HG02763 (cell line): ENCODE data around the gene USP37.

Experiments used
- ATAC-seq: cut with Tn5 transposase; IDR thresholded peaks from one replicate; pipeline ENCODE4 v1.9.1; 2021; ENCODE audit warnings: mild to moderate bottlenecking, moderate library complexity; ENCODE audit not compliant: unreplicated experiment

Gene USP37, protein sequence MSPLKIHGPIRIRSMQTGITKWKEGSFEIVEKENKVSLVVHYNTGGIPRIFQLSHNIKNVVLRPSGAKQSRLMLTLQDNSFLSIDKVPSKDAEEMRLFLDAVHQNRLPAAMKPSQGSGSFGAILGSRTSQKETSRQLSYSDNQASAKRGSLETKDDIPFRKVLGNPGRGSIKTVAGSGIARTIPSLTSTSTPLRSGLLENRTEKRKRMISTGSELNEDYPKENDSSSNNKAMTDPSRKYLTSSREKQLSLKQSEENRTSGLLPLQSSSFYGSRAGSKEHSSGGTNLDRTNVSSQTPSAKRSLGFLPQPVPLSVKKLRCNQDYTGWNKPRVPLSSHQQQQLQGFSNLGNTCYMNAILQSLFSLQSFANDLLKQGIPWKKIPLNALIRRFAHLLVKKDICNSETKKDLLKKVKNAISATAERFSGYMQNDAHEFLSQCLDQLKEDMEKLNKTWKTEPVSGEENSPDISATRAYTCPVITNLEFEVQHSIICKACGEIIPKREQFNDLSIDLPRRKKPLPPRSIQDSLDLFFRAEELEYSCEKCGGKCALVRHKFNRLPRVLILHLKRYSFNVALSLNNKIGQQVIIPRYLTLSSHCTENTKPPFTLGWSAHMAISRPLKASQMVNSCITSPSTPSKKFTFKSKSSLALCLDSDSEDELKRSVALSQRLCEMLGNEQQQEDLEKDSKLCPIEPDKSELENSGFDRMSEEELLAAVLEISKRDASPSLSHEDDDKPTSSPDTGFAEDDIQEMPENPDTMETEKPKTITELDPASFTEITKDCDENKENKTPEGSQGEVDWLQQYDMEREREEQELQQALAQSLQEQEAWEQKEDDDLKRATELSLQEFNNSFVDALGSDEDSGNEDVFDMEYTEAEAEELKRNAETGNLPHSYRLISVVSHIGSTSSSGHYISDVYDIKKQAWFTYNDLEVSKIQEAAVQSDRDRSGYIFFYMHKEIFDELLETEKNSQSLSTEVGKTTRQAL

DNA sequence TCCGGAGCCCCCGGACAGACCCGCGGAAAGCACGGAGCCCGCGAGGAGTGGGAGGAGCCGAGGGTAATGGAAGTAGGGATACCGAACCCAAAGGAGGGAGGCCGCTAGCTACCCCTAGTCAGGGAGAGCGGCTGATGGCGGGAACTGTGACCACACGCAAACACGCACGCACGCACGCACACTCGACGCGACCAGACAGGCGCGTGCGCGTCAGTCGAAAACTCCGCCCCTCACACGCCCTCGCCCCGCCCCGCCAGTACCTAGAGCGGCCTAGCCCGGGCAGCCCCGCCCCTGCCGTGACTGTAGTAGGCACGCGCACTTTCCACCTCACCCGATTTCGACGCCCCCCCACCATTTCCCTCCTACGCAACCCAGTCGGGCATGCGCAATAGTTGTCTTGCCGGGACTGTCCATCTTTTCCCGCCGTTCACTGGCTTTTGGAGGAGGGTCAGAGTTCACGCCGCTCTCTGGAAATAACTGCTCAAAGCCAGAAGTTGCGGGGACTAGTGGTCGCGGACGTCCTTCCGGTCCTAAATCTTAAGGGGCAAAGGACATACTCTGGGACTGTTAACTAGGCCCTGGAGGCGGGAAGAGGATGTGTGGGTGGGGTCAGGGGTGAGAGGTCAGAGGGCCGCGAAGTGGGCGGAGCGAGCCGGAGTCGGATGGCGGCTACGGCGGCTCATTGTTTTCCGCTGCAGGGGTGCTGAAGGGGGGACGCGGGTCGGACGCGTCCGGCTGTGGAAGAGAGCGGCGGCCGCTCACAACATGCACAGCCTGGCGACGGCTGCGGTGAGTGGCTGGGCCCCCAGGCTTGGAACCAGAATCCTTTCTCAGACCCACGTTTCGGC lies at the start of gene USP37, which contains the start of gene CNOT9:
Gene USP37, minus strand, starts transcription at position 162 of the 848 bp plus-strand sequence. CDS start 9,698 bp downstream, outside the sequence.
Gene CNOT9, plus strand, starts transcription at position 650 of the 848 bp plus-strand sequence. Its CDS starts 116 bp downstream, at position 766.
- ATAC-seq: peak; percentile 72

DNA sequence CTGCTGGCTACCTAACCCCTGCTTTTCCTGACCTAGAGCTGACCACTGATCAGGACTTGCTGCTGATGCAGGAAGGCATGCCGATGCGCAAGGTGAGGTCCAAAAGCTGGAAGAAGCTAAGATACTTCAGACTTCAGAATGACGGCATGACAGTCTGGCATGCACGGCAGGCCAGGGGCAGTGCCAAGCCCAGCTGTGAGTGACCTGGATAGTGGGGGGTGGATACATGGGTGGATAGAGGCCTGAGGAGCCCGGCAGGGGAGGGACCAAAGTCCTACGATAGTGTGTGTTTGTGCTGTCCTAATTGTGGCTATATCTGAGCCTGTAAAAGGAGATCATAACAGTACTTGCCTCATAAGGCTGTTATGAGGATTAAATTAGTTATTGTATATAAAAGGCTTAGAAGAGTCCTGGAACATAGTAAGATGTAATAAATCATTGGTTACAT lies 47.7 kb upstream of the USP37 start:
- ATAC-seq: no peak

DNA sequence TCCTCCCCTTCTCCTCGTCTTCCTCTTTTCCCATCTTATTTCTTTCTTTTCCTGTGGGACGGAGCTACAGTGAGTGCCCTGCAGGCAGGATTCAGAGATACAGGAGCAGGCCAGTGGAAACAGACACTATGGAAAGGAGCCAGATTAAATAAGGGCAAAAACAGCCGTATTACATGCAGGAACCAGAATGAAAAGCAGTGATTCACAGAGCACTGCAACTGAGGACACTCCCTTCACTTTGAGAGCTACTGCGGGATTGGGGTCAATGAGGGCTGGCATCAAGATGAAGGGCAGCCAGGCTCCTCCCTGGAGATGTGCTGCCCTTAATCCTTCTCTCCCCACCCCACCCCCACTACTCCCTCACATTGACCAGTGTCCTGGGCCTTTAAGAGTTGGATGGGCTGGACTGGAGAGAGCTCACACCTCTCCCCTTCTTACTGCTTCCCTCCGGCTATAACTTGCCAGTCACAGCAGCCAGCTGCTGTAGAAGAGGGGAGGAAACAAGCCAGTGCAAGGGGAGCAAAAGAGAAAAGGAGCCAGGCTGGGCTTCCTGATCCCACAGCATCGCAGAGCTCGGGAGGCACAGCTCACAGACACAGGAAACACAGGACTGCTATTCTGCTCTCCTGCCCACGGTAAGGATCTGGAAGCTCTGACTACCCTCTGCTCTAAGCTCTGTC lies 39.4 kb upstream of the USP37 start, which contains the start of gene PLCD4:
Gene PLCD4, plus strand, starts transcription at position 464 of the 680 bp plus-strand sequence. CDS start 7,841 bp downstream, outside the sequence.
- no peak for ATAC-seq

DNA sequence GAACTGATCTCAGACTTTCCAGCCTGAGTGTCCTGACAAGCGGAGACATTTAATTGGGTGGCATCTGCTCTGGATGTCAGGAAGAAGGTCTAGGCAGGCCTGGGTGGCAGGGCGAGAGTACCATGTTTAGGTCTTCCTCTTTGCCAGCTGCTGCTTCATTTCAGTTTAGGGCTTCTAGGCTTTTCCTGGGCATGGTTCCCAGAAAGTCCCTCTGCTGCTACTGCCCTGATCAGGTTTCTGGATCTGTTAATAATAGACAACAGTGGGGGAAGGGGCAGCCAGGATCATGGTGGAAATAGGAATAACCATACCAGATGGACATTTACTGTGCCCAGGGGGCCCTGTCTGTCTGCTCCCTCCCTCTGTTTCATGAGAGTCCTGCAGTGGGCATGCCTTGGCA lies 37.3 kb upstream of the USP37 start:
- no peak for ATAC-seq

DNA sequence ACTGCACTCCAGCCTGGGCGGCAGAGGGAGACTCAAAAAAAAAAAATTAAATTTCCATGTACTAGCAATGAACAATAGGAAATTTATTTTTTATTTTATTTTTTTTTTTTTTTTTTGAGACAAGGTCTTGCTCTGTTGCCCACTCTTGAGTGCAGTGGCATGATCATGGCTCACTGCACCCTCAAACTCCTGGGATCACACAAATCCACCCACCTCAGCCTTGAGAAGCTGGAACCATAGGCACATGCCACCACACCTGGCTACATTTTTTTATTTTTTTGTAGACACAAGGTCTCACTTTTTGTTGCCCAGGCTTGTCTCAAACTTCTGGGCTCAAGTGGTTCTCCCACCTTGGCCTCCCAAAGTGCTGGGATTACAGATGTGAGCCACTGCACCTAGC lies 17.4 kb upstream of the USP37 start:
- no peak for ATAC-seq

DNA sequence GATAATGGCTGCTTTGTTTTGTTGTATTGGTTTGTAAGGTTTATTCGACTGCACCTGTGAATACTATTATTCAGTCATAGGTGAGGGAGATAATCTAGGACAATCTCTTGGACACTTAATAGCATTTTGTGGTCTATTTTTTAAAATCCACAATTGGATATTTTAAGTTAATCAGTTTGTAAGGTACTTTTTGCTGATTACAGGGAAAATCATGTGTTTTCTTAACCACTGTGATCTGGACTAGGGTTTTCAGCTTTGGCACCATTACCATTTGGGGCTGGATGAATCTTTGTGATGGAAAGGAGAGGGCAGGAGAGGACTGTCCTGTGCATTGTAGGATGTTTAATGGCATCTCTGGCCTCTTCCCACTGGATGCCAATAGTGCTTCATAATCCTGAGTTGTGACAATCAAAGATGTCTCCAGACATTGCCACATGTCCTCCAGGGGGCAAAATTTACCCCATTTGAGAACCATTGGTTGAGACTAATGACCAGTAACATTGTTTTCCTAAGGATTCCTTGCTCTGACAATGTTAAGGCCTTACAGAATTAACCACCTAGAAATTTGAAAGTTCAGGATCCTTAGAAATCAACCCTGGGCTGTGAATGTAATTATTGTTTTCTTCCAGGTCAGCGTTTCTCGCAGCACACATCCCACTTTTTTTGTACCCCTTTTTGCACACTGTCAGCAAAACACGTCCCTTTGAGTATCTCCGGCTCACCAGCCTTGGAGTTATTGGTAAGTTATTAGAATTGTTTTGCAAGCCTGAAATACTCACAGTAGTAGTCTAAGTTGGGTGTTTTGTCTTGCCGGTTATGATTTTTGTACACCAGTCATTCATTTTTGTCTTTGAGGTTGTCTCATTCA lies 16.1 kb upstream of the USP37 start:
- no peak for ATAC-seq

DNA sequence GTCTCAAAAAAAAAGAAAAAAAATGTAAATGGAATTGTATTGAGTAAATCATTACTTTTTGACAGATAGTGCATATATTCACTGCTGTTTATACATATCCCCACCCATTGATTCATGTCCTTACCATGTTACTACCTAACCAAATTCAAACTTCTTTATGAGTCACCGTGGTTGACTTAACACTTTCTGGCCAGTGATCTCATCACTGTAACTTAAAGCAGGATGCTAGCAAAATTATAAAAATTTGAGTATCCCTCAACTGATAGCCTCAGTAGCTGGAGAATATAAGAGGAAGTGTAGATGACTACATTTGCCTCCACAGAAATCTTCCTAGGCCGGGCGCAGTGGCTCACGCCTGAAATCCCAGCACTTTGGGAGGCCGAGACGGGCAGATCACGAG lies 13.9 kb upstream of the USP37 start:
- no peak for ATAC-seq

DNA sequence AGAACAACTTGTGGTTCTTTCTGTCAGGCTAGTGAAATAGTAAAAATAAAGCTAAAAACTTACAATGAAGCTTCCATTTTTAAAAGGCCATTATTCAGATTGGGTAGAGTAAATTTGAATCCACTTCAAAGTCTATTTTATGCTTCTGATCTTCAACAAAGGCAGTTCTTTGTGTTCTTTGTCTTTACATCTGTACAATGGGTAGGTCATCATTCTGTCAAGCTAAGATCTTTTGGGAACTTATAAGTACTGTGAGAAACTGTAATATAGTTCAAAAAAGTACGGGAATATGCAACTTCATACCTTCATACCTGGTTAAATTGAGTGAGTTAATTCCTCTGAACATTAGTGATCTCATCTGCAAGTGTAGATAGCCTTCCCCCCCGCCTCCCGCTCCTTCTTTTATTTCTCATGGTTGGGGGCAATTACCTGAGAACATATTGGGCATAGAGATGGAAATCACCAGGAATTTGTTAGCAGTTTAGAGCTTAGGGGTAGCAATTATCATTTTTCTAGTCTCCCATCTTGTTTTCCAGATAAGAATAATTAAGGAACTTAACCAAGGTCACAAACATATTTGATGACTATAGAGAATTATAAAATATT lies 10.2 kb upstream of the USP37 start:
- ATAC-seq: no peak

DNA sequence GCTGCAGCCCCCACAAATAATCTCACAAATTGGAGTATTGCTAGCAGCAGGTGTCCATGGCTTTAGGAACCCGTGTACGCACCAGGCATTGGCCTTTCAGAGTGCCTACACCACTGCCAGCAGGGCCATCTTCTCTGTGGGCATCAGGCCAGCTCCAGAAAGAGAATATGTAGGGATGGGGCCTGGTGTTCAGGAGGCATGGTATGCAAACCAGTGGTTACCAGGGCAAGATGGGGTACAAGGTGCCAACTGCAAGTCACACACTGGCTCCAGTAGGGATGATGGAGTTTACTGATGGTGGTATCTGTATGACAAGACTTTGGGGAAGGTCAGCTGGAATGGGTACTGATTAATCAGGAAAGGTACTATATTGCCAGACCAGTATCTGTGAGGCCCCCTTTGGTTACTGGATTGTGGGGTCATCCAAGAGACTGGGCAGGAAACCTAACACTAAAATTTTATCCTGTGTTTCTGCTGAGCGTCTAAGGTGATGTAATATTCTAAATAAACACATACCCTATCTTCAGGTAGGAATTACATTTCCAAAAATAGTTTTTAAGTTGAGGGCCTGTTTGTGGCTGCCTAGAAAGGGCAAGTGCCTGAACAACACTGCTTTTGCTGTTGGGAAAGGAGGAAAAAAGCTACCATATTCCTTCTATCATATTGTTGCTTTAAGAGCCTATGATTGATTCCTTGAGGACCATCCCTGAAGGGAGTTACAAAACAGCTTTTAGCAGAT lies 9.5 kb upstream of the USP37 start:
- no peak for ATAC-seq

DNA sequence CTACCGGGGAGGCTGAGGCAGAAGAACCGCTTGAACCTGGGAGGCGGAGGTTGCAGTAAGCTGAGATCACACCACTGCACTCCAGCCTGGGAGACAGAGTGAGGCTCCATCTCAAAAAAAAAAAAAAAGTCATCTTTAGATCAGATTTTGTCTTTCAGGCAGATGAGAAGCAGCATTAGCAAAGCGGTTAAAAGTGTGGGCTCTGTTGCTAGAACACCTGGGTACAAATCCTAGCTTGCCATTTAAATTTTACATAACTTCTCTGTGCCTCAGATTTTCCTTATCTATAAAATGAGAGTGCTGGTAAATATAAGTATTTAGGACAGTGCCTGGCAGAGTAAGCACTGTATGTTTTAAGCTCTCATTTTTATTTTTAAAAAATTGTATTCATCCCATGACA lies 8.7 kb upstream of the USP37 start:
- ATAC-seq: no peak

DNA sequence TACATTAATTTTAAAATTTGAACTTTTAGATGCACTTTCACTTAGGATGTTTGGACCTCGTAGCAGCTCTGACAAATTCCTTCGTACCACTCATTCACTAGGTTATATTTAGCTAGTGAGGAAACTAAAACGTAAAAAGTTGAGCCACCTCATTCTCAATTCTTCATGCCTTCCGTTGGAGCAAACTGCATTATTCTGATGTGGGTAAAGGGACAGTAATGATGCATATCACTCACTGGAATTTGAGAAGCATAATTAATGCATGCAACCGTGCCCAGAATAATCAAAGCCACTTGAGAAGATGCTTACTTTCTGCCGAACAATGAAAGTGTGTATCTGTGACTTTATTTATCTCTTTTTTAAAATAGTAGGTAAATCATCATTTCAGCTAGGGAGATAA lies 2.7 kb upstream of the USP37 start:
- no peak for ATAC-seq

DNA sequence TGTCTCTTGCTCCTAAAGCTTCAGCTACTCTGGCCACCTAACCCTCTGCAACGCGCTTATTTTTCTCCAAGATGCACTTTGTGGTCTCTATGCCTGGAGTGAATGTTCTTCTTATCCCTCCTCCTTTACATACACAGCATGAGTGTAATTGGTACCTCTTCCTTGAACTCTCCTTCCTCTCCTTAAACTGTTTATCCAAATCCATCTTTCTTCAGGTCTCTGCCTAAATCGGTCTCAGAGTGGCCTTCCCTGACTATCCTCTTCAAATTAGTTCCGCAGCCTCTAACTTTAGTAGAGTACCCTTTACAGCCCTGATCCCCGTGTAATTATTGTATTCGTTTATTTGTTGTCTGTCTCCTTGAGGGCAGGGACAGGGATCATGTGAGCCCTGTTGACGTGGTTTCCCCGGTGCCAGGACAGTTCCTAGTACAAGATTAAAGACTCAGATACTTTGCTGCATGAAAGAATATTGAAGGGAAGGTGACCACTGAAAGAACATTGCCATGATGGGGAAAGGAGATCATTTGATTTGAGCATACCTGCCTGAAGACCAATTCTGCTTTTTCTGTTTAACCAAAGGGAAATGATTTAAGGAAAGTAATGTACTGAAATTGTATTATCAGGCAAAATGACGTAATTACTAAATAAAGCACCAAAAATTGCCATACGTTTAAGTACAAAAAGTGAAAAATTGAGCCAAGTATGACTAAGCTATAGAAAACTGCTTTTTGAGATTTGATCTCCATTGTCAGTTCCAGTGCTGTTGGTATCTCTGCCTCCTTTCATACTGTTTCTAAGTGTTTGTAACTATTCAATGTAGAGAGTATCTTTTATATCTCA lies 1.7 kb upstream of the USP37 start:
- no peak for ATAC-seq

DNA sequence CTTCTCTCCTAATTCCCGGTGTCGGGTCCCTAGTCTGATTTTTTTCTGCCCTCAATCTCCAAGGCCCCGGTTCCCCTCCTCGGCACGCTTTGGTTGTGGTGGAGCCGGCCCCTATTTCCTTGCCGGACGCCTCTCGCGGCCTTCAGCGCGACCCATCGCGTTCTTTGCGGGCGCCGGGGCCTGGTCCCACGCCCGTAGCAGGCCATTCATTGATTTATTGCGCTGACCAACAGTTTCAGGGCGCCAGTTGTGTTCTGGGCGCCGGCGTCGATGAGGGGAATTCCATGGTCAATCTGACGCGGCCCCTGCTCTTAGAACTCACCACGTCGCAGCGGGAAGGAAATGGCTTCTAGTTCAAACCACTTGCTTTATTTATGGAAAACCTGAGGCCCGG lies 884 bp upstream of the USP37 start:
- ATAC-seq: peak; percentile 16

DNA sequence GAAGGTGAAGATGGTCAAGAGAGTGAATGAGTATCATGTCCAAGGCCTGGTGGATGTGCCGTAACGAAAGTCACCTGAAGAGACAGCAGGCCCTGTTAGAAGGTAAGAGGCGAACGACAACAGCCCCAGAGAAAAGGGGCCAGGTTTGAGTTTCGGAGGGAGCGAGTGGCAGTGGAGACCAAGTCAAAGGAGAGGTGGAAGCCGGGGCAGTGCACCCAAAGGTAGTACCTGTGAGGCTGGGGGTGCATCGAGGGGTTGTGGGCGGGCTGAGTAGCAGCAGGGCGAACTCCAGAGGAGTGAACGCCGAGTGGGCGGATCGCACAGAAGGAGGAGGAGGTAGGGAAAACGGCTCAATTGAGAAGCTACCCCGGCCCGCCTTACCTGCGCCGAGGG lies 358 bp downstream of the USP37 start:
- ATAC-seq: peak; percentile 32

DNA sequence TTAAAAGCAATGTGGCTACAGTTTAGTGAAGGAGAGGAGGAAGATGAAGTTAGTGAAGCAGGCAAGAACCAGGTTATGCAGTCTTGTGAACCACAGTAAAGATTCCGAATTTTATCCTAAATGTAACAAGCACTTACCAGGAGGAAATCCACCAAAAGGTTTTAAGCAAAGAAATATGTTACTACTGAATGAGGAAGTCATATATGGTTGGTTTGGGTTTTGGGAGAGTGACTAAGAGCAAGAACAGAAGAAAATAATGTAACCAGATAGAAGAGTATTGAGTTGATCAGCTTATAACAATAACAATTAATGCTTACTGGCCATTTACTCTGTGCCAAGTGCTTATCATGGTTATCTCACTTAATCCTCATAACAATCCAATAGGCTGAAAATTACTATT lies 1.9 kb downstream of the USP37 start:
- no peak for ATAC-seq

DNA sequence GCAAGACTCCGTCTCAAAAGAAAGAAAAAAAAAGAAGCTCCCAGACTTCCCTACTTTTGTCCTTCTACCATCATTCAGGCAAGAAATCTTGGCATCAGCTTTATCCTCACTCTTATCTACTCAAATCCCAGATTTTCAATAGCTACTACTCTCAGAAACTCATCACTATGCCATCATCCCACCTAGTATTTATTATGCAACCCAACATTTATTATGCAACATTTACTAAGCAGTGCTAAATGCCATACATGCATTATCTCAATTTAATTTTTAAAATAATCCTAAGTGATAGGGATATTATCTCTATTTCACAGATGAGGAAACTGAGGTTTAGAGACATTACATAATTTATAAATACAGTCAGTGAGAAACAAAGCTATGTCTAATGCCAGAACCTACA lies 4.1 kb downstream of the USP37 start:
- ATAC-seq: no peak

DNA sequence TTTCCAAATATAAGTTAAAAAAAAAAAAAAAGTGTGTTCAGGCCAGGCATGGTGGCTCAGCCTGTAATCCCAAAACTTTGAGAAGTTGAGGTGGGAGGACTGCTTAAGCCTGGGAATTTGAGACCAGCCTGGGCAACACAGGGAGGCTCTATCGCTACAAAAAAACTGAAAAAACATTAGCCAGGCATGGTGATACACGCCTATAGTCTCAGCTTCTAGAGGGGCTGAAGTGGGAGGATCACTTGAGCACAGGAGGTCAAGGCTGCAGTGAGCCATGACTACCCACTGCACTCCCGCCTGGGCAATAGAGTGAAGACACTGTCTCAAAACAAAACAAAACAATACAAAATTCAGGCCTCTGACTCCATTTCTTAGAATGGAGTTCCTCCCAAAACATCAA lies 9.2 kb downstream of the USP37 start:
- no peak for ATAC-seq
